K562 (cell line): ENCODE data around the gene ATP6V0D1. TPM values are rescaled to one million over a fixed set of nuclear protein-coding genes. Genes with fewer than 3 reads are reported as not detected.

Experiments used
- ATAC-seq: fragments of 200-7000 bp; cut with Tn5 transposase; 3 replicates; pipeline ENCODE4 v1.9.1; 2020; ENCODE audit warnings: moderate library complexity
- BruUV-seq: library from RNA; stranded (reverse); fragments of 400-500 nt; replicated peaks from 2 replicates; lab custom pipeline; 2021; lab: Mats Ljungman, UMichigan
- CTCF ChIA-PET: fragments of 300-600 bp; formaldehyde crosslinking; extraction: SDS; loops from one replicate; lab custom pipeline; 2021; ENCODE audit warnings: low intra/inter-chr PET ratio; lab: Yijun Ruan, JAX
- POLR2A ChIA-PET: fragments of 300-600, 350-650 bp; sonication (Branson Sonifier 250); formaldehyde crosslinking; extraction: SDS; loops from one replicate; lab custom pipeline; 2021; ENCODE audit warnings: antibody characterized with exemption, inconsistent platforms; lab: Yijun Ruan, JAX
- DNase-seq, 4 experiments: peaks; one replicate each; pipeline versions ENCODE4 v3.0.0 to v3.0.0-alpha.2; 2011 to 2018; ENCODE audit warnings: low spot score in 3 of 4, mixed read lengths in 3 of 4; ENCODE audit errors: extremely low read depth in 1 of 4
- FAIRE-seq: peaks from 2 replicates; lab custom pipeline; 2011; peaks lifted over from hg19 to GRCh38; lab: Jason Lieb, UNC
- H2AFZ ChIP-seq: 2 replicates; pipeline ENCODE4 v1.6.0; 2011; ENCODE audit warnings: low read depth, low read length, control low read depth, inconsistent platforms
- H3K27ac ChIP-seq: fragments of 200-600 bp; 3 replicates; pipeline ENCODE4 v1.8.0; 2011; ENCODE audit warnings: low read depth, mild to moderate bottlenecking, control low read depth, inconsistent platforms, low read length, moderate library complexity, mixed read lengths; ENCODE audit errors: extremely low read depth
- H3K27me3 ChIP-seq, 2 experiments: fragments of 300-600 bp in 1 of 2; 2 replicates in 1 of 2; 3 replicates in 1 of 2; pipeline versions ENCODE4 v1.6.0 to v1.8.0; 2011; ENCODE audit warnings: inconsistent platforms in 2 of 2, low read length in 2 of 2, mild to moderate bottlenecking in 1 of 2, mixed read lengths in 1 of 2, moderate library complexity in 1 of 2; ENCODE audit not compliant: control insufficient read depth in 2 of 2, insufficient read depth in 2 of 2
- H3K36me3 ChIP-seq: fragments of 300-600 bp; 3 replicates; pipeline ENCODE4 v1.8.0; 2011; ENCODE audit warnings: mild to moderate bottlenecking, low read length, inconsistent platforms; ENCODE audit not compliant: control insufficient read depth, insufficient read depth
- H3K4me1 ChIP-seq, 2 experiments: fragments of 200-600 bp in 1 of 2; replicated peaks in 1 of 2; 2 replicates in 1 of 2; 3 replicates in 1 of 2; pipeline versions ENCODE4 v1.5.1 to v1.8.0; 2011; ENCODE audit warnings: inconsistent platforms in 2 of 2, low read length in 2 of 2, mild to moderate bottlenecking in 1 of 2, mixed read lengths in 1 of 2, moderate library complexity in 1 of 2; ENCODE audit not compliant: control insufficient read depth in 2 of 2, insufficient read depth in 2 of 2
- H3K4me2 ChIP-seq: 2 replicates; pipeline ENCODE4 v1.6.1; 2011; ENCODE audit warnings: low read length, control low read depth, inconsistent platforms, mixed read lengths; ENCODE audit not compliant: insufficient read depth
- H3K4me3 ChIP-seq: fragments of 200-600 bp; sonication (generic), shearing (Covaris generic); 2 replicates; pipeline ENCODE4 v1.5.1; 2016; ENCODE audit warnings: control low read depth, inconsistent platforms
- H3K79me2 ChIP-seq: fragments of 200-600 bp; 3 replicates; pipeline ENCODE4 v1.8.0; 2011; ENCODE audit warnings: low read length, inconsistent platforms; ENCODE audit not compliant: control insufficient read depth, insufficient read depth
- H3K9ac ChIP-seq, 2 experiments: 2 replicates each; pipeline versions ENCODE4 v1.6.0 to v1.6.1; 2011; ENCODE audit warnings: low read depth in 2 of 2, low read length in 2 of 2, control low read depth in 1 of 2, inconsistent platforms in 1 of 2, mild to moderate bottlenecking in 1 of 2, mixed read lengths in 1 of 2; ENCODE audit not compliant: insufficient read depth in 1 of 2
- H3K9me1 ChIP-seq: one replicate; pipeline ENCODE4 v1.6.0; 2011; ENCODE audit warnings: inconsistent platforms, mild to moderate bottlenecking, low read length, moderate library complexity; ENCODE audit not compliant: control insufficient read depth, insufficient read depth
- H3K9me3 ChIP-seq: replicated peaks from 2 replicates; pipeline ENCODE4 v1.5.1; 2011; ENCODE audit warnings: low read depth, low read length, inconsistent platforms; ENCODE audit not compliant: control insufficient read depth, insufficient read depth
- H4K20me1 ChIP-seq: replicated peaks from 2 replicates; pipeline ENCODE4 v1.6.1; 2011; ENCODE audit warnings: low read length, inconsistent platforms, mixed read lengths; ENCODE audit not compliant: control insufficient read depth, insufficient read depth
- BHLHE40 ChIP-seq: IDR thresholded peaks from 2 replicates; pipeline ENCODE4 v1.6.1; 2011; ENCODE audit warnings: low read length, improper control_type of control experiment
- BRCA1 ChIP-seq, 2 experiments: fragments of 450-650 bp in 1 of 2; sonication (generic) in 1 of 2; formaldehyde crosslinking in 1 of 2; IDR thresholded peaks; 2 replicates each; pipeline versions ENCODE4 v1.5.0 to v1.6.1; 2017 to 2020; ENCODE audit warnings: mild to moderate bottlenecking in 1 of 2, missing genetic modification reagents in 1 of 2
- ETV1 ChIP-seq: fragments of 450-650 bp; conservative IDR thresholded peaks from 2 replicates; pipeline ENCODE4 v1.6.1; 2016; ENCODE audit warnings: missing genetic modification characterization, control low read depth, low read depth, missing compliant biosample characterization
- HDAC6 ChIP-seq: IDR thresholded peaks from 2 replicates; pipeline ENCODE4 v1.6.1; 2012; ENCODE audit warnings: low read depth, mild to moderate bottlenecking, control low read depth, inconsistent platforms, low read length, moderate library complexity
- MYC ChIP-seq, 2 experiments: fragments of 250-450 bp in 1 of 2; sonication (Bioruptor Pico) in 1 of 2; IDR thresholded peaks; 2 replicates each; pipeline versions ENCODE4 v1.5.1 to v1.6.1; 2012 to 2021; ENCODE audit warnings: low read depth in 2 of 2, borderline replicate concordance in 1 of 2, improper control_type of control experiment in 1 of 2, low read length in 1 of 2, mild to moderate bottlenecking in 1 of 2, moderate library complexity in 1 of 2
- NFRKB ChIP-seq: fragments of 450-650 bp; IDR thresholded peaks from 2 replicates; pipeline ENCODE4 v1.6.1; 2016; ENCODE audit warnings: low read depth
- SNRNP70 ChIP-seq: fragments of 200-400 bp; formaldehyde crosslinking; optimal IDR thresholded peaks from 2 replicates; pipeline ENCODE3; 2017; ENCODE audit warnings: low read depth, low read length
- TBP ChIP-seq: optimal IDR thresholded peaks from 2 replicates; pipeline ENCODE3; 2011; ENCODE audit warnings: low read depth, low read length, improper control_type of control experiment
- ZNF165 ChIP-seq: fragments of 250-450 bp; sonication (Bioruptor Pico); IDR thresholded peaks from 2 replicates; pipeline ENCODE4 v1.4.0; 2020; ENCODE audit warnings: borderline replicate concordance
- ZNF197 ChIP-seq: fragments of 200-800 bp; sonication (Bioruptor generic); IDR thresholded peaks from 2 replicates; pipeline ENCODE4 v1.6.1; 2016; ENCODE audit warnings: low read depth, missing genetic modification characterization, missing compliant biosample characterization
- ZNF23 ChIP-seq: fragments of 250-450 bp; sonication (Bioruptor Pico); IDR thresholded peaks from 2 replicates; pipeline ENCODE4 v1.4.0; 2020; ENCODE audit warnings: mild to moderate bottlenecking
- WGBS: fragments of 100-300 bp; shearing (Covaris generic); methylation state at CpG from one replicate; pipeline ENCODE4 v1.1.6; 2016; ENCODE audit warnings: low coverage, mixed read lengths; ENCODE audit not compliant: insufficient coverage; ENCODE audit errors: missing lambda C conversion rate; 5-methylcytosine and 5-hydroxymethylcytosine counted together
- in situ Hi-C: fragments of 300-500 bp; cut with MboI; formaldehyde crosslinking; loops from 4 replicates; pipeline ENCODE4 v1.15.0; 2018; ENCODE audit warnings: inconsistent platforms, mixed read lengths
- intact Hi-C: fragments of 100-400 bp; cut with micrococcal nuclease; formaldehyde crosslinking; loops from 2 replicates; pipeline ENCODE4 v1.14.2; 2022
- polyA plus RNA-seq, 8 experiments: library from polyadenylated mRNA; depleted of rRNA in 4 of 8; stranded (reverse) in 5 of 8; unstranded in 3 of 8; fragments of >200 nt; fragmentation: Nextera tagmentation in 2 of 8; fragmentation: Illumina TruSeq in 1 of 8; extraction: Ambion mirVana in 2 of 8; extraction: Trizol in 1 of 8; gene quantifications; 2 replicates each; pipeline versions ENCODE4 v1.2.1 to v1.2.3, GENCODE V29; 2011 to 2014; ENCODE audit warnings: inconsistent platforms in 1 of 8, missing spikeins in 1 of 8
- total RNA-seq, 7 experiments: library from RNA; depleted of rRNA in 6 of 7; stranded (reverse); fragments of >200 nt in 6 of 7; fragmentation: Illumina TruSeq in 2 of 7; extraction: Trizol in 2 of 7; gene quantifications; 2 replicates each; pipeline versions ENCODE4 v1.2.1 to v1.2.3, GENCODE V29; 2011 to 2021; ENCODE audit warnings: low replicate concordance in 1 of 7
- TF ChIP-seq, protein P1 (sequence below): sonication (generic); IDR thresholded peaks from 2 replicates; pipeline ENCODE4 v1.6.1; 2016

ATP6V0D1 gene
- total and polyA plus RNA-seq, 9 of the 15 experiments (the other 6 are each of a cell fraction or from before 2014, with no cell fraction given), result 23.2 to 69.7 (median 45.6) TPM

DNA sequence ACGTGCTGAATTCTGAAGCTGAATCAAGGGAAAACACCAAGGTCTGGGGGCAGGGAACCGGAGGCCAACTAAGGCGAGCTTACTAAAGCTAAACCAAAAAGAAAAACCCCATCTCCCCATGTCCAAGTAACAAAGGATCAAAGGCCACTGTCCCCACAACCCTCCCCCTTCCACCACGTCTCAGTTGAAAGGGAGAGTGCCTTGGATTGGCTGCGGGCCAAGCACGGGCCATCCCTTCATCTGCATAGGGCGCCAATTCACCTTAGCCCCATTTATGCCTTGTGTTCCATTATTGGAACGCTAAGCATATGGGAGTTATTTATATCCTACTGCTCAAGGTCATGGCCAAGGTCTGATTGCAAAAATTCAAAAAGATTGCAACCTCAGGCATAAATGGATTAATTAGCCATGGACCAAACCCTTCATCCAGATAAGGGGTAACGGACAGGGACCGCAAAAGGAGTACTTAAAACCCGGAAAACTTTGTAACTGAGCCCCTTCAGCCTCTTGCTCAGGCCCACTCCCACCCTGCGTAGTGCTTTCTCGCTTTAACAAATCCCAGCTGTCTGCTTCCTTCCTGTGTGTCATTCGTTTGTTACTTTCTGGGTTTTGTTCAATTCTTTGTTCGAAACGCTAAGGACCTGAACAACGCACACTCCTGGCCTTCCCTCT, 740 bp upstream of the ATP6V0D1 start (continued):
- TF ChIP-seq BHLHE40 (peak; percentile 86), ETV1 (tag) (no peak), NFRKB (peak; percentile 59; the same call in 1 of the 2 replicates), SNRNP70 (no peak)

DNA sequence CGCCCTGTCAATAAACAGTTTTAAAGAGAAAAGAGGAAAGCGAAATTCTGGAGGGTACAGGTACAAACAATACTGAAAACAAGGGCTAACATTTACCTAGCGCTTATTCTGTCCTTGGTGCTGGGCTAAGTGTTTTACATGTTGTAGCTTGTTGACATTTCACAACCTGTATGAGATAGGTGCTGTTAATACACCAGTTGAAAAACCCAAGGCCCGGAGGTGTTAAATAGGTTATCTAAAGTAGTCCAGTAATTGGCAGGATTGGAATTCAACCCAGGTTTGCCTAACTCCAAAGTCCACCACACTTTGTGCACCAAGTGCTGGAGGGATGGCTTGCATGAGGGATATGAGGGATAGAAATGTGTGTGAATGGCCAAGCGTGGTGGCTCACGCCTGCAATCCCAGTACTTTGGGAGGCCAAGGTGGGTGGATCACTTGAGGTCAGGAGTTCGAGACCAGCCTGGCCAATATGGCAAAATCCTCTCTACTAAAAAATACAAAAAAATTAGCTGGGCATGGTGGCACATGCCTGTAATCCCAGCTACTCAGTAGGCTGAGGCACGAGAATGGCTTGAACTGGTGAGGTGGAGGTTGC, 2.9 kb downstream of the ATP6V0D1 start:
- ChIA-PET POLR2A (no interaction called here), CTCF (interaction anchor here (0.6 kb wide), 1 partner anchor 333 kb away, joined by 5 read pairs; no protein-coding TSS in a partner anchor)
- no peak for DNase-seq
- H3K4me1 ChIP-seq, result peaks cover 27 to 35% of the 10 kb centered on the region in 2 experiments
- H3K27ac ChIP-seq, result no peak overlapping the region
- 87% methylated on average over 8 of the region's 8 CpGs for WGBS
- intact Hi-C loops (no loop called here), in situ Hi-C loops (no loop called here)
- no peaks in the 10 kb centered on the region for H3K27me3 ChIP-seq
- H3K9me3 ChIP-seq, result no peaks in the 10 kb centered on the region
- no peak for ATAC-seq
- H2AFZ ChIP-seq, result no peak overlapping the region
- H3K4me3 ChIP-seq, result no peak overlapping the region
- no TSS peak for BruUV-seq
- TF ChIP-seq MYC (IDR thresholded peaks at IDR 0.05; ENCODE audit: low read depth, low read length), result no peak
- TF ChIP-seq MYC (CRISPR knock-in tag; IDR thresholded peaks at IDR 0.05; ENCODE audit: borderline replicate concordance, low read depth), result no peak
- no peak for TF ChIP-seq TBP
- TF ChIP-seq HDAC6, result no peak
- TF ChIP-seq, protein P1, sequence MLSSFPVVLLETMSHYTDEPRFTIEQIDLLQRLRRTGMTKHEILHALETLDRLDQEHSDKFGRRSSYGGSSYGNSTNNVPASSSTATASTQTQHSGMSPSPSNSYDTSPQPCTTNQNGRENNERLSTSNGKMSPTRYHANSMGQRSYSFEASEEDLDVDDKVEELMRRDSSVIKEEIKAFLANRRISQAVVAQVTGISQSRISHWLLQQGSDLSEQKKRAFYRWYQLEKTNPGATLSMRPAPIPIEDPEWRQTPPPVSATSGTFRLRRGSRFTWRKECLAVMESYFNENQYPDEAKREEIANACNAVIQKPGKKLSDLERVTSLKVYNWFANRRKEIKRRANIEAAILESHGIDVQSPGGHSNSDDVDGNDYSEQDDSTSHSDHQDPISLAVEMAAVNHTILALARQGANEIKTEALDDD, result no peak
- TF ChIP-seq ZNF165 (CRISPR knock-in tag), result no peak
- TF ChIP-seq BRCA1 (IDR thresholded peaks at IDR 0.05), result no peak
- no peak for TF ChIP-seq BRCA1 (CRISPR knock-in tag; IDR thresholded peaks at IDR 0.05)
- TF ChIP-seq ZNF197 (CRISPR knock-in tag), result no peak
- no peak for TF ChIP-seq ZNF23 (CRISPR knock-in tag)
- H3K9me1 ChIP-seq, result peaks cover 6% of the 10 kb centered on the region
- H3K4me2 ChIP-seq, result no peak overlapping the region
- peaks cover 10% of the 10 kb centered on the region for H4K20me1 ChIP-seq
- peaks cover 83% of the 10 kb centered on the region for H3K79me2 ChIP-seq
- FAIRE-seq, result no peak
- H3K36me3 ChIP-seq, result peaks cover 21% of the 10 kb centered on the region; the same call in 2 of the 3 replicates
- no peak overlapping the region for H3K9ac ChIP-seq
